Measurements from ENCODE around the gene MGAT5B. TPM values are rescaled to one million over a fixed set of nuclear protein-coding genes. Genes with fewer than 3 reads are reported as not detected.

The MGAT5B gene
- total and polyA plus RNA-seq, 10 donors = 0.02 to 2.0 (median 0.75) TPM

DNA sequence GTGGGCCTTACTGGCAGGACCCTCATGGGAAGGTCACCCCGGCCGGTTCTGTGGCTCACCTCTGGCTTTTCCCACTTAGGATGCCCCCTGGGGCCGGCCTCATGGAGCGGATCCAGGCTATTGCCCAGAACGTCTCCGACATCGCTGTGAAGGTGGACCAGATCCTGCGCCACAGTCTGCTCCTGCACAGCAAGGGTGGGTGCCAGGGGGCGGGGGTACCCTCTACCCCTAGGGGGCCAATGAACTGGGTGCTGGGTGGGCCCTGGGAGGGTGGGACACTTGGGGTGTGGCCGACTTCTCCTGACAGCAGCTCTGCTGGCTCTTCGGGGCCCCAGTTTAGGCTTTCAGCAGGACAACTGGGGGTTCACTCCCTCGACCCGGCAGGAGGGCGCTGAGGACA, 34.3 kb downstream of the MGAT5B start:
- intact Hi-C loops (cut with DNase I; ENCODE audit: low total_unique reads) = no loop called here
- DNase-seq = no peak
- WGBS, 5 donors = 90 to 95% (median 94%) methylated on average over 8 to 14 of the region's 14 CpGs
- H3K36me3 ChIP-seq = no peaks in the 10 kb centered on the region
- H3K27me3 ChIP-seq (replicated peaks in 1 of 7) = peaks cover 0 to 19% (median 0%) of the 10 kb centered on the region in 7 donors
- TF ChIP-seq, protein P1, sequence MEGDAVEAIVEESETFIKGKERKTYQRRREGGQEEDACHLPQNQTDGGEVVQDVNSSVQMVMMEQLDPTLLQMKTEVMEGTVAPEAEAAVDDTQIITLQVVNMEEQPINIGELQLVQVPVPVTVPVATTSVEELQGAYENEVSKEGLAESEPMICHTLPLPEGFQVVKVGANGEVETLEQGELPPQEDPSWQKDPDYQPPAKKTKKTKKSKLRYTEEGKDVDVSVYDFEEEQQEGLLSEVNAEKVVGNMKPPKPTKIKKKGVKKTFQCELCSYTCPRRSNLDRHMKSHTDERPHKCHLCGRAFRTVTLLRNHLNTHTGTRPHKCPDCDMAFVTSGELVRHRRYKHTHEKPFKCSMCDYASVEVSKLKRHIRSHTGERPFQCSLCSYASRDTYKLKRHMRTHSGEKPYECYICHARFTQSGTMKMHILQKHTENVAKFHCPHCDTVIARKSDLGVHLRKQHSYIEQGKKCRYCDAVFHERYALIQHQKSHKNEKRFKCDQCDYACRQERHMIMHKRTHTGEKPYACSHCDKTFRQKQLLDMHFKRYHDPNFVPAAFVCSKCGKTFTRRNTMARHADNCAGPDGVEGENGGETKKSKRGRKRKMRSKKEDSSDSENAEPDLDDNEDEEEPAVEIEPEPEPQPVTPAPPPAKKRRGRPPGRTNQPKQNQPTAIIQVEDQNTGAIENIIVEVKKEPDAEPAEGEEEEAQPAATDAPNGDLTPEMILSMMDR (IDR thresholded peaks at IDR 0.05 in 8 of 11, conservative IDR thresholded peaks at IDR 0.05 in 3 of 11) = no peak
- no peak for TF ChIP-seq POLR2A (IDR thresholded peaks at IDR 0.05)
- TF ChIP-seq POLR2AphosphoS5 (IDR thresholded peaks at IDR 0.05) = no peak
- H3K4me3 ChIP-seq = no peak overlapping the region
- H3K27ac ChIP-seq = no peak overlapping the region
- H3K4me1 ChIP-seq = no peaks in the 10 kb centered on the region
- H3K9me3 ChIP-seq = no peaks in the 10 kb centered on the region

DNA sequence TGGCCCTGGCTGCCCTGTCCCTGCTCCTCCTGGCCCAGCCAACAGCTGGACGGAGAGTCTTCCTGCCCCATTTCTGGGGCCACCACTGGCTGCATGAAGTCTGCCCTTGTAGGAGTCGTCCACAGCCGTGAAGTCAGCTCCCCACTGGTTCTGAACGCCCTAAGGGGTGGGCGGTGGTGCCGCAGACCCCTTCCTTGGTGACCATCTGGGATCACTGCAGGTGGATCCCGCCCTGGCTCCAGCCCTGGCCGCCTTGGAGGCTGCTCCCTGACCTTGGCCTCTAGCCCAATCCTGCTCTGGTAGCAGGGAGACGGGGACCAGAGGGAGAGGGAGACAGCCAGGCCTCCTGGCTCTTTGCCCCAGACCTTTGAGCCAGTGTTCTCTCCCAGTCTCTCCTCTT, 35.4 kb downstream of the MGAT5B start:
- peaks cover 0 to 19% (median 0%) of the 10 kb centered on the region in 7 donors for H3K27me3 ChIP-seq (replicated peaks in 1 of 7)
- intact Hi-C loops (cut with DNase I; ENCODE audit: low total_unique reads) = no loop called here
- TF ChIP-seq POLR2AphosphoS5 (IDR thresholded peaks at IDR 0.05) (no peak), POLR2A (IDR thresholded peaks at IDR 0.05) (no peak)
- TF ChIP-seq, protein P1 (IDR thresholded peaks at IDR 0.05 in 8 of 11, conservative IDR thresholded peaks at IDR 0.05 in 3 of 11) = no peak
- 69 to 90% (median 83%) methylated on average over 7 to 9 of the region's 9 CpGs for WGBS, 5 donors
- no peak overlapping the region for H3K4me3 ChIP-seq
- no peak for DNase-seq
- H3K4me1 ChIP-seq = no peaks in the 10 kb centered on the region
- H3K27ac ChIP-seq = no peak overlapping the region
- H3K36me3 ChIP-seq = no peaks in the 10 kb centered on the region
- H3K9me3 ChIP-seq = no peaks in the 10 kb centered on the region

DNA sequence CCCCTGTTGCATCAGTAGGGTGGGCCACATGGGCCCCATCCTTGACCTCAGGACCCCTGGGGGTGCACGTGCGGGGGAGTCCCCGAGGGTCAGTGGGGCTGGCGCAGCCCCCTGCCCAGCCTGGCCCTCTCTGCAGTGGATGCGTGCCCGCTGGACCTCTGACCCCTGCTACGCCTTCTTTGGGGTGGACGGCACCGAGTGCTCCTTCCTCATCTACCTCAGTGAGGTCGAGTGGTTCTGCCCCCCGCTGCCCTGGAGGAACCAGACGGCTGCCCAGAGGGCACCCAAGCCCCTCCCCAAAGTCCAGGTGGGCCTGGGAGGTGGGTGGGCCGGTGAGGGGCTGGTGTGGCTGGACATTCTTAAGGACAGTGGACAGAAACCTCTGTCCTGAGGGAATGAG, 35.9 kb downstream of the MGAT5B start:
- 74 to 92% (median 88%) methylated on average over 5 to 13 of the region's 13 CpGs for WGBS, 5 donors
- no peak for DNase-seq

DNA sequence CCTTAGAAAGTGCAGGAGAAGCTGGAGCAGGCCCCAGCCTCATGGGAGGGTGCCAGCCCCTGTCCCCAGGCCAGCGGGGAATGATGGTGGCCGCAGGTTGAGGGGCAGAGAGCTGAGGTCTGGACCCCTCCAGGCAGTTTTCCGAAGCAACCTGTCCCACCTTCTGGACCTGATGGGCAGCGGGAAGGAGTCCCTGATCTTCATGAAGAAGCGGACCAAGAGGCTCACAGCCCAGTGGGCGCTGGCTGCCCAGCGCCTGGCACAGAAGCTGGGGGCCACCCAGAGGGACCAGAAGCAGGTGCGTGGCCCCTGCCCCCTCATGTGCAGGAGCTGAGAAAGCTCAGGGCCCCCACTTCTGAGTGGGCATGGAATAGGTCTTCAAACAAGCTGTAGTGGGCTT, 36.8 kb downstream of the MGAT5B start:
- WGBS, 5 donors = 87 to 96% (median 95%) methylated on average over 5 to 8 of the region's 8 CpGs
- Histone ChIP-seq H3K27ac (no peak overlapping the region), H3K4me1 (no peaks in the 10 kb centered on the region), H3K27me3 (replicated peaks in 1 of 7) (peaks cover 0 to 31% (median 0%) of the 10 kb centered on the region in 7 donors), H3K4me3 (no peak overlapping the region), H3K9me3 (no peaks in the 10 kb centered on the region), H3K36me3 (no peaks in the 10 kb centered on the region)
- intact Hi-C loops (cut with DNase I; ENCODE audit: low total_unique reads) = no loop called here
- DNase-seq = no peak
- no peak for TF ChIP-seq POLR2A (IDR thresholded peaks at IDR 0.05)
- TF ChIP-seq POLR2AphosphoS5 (IDR thresholded peaks at IDR 0.05) = no peak
- TF ChIP-seq, protein P1 (IDR thresholded peaks at IDR 0.05 in 8 of 11, conservative IDR thresholded peaks at IDR 0.05 in 3 of 11) = no peak

More for the DNA sequence above, 35.9 kb downstream of the MGAT5B start:
- H3K4me1 ChIP-seq = no peaks in the 10 kb centered on the region
- H3K4me3 ChIP-seq = no peak overlapping the region
- H3K27me3 ChIP-seq (replicated peaks in 1 of 7) = peaks cover 0 to 22% (median 0%) of the 10 kb centered on the region in 7 donors
- no peak overlapping the region for H3K27ac ChIP-seq
- H3K36me3 ChIP-seq = no peaks in the 10 kb centered on the region
- intact Hi-C loops (cut with DNase I; ENCODE audit: low total_unique reads) = no loop called here
- TF ChIP-seq POLR2A (IDR thresholded peaks at IDR 0.05) (no peak), POLR2AphosphoS5 (IDR thresholded peaks at IDR 0.05) (no peak)
- TF ChIP-seq, protein P1 (IDR thresholded peaks at IDR 0.05 in 8 of 11, conservative IDR thresholded peaks at IDR 0.05 in 3 of 11) = no peak
- no peaks in the 10 kb centered on the region for H3K9me3 ChIP-seq
